ENCODE results near the gene PRR33.
A peak's percentile ranks its signal among the peaks of the same experiment; 100 is the strongest.
"Not testable (repeated sequence)": the region's sequence is repeated elsewhere in the genome, so short reads cannot be mapped to it uniquely, and the experiment has no call there.

The PRR33 gene

GRCh38 chr11:1876361-1877063 is 15.2 kb downstream of the PRR33 start:
- Mint-ChIP-seq H3K4me1 (ENCODE audit: low read depth in 2 of 2) (peaks cover 38 to 39% of the 10 kb centered on the region in 2 donors), H3K9me3 (no peaks in the 10 kb centered on the region), H3K27ac (peak overlapping the region in 1 of 2 donors; percentile 84), H3K27me3 (no peaks in the 10 kb centered on the region), H3K4me3 (peak overlapping the region in 1 of 2 donors; percentile 22), H3K36me3 (ENCODE audit: insufficient read depth) (peaks cover 41% of the 10 kb centered on the region)
- no peak for DNase-seq
- ATAC-seq (replicated peaks) = no peak

DNA sequence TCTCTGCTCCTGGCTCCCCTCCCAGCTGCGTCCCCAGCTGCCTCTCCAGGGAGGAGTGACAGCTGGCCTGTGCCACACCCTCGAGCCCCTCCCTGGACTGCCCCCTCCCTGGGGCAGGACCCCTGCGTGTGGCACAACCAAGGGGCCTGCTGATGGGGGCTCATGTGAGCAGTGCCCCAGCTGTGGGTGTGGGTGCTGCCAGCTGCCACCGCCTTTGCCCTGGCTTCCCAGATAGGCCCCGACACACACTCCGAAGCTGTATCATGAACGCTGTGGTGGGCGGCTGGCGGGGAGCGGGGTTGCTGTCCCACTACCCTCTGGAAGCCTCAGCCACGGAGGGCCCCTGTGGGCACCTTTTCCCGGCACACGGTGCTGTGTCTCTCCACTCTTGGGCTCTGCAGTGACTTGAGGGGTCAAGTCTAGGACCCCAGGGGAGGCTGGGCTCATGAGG is 15.8 kb downstream of the PRR33 start:
- H3K9me3 Mint-ChIP-seq; H3K4me3 Mint-ChIP-seq; H3K27me3 Mint-ChIP-seq; DNase-seq; ATAC-seq (replicated peaks): not testable (repeated sequence)
- Mint-ChIP-seq H3K36me3 (ENCODE audit: insufficient read depth) (peaks cover 47% of the 10 kb centered on the region), H3K4me1 (ENCODE audit: low read depth in 2 of 2) (peaks cover 44% of the 10 kb centered on the region in 2 donors), H3K27ac (peak overlapping the region in 1 of 2 donors; percentile 84)

DNA sequence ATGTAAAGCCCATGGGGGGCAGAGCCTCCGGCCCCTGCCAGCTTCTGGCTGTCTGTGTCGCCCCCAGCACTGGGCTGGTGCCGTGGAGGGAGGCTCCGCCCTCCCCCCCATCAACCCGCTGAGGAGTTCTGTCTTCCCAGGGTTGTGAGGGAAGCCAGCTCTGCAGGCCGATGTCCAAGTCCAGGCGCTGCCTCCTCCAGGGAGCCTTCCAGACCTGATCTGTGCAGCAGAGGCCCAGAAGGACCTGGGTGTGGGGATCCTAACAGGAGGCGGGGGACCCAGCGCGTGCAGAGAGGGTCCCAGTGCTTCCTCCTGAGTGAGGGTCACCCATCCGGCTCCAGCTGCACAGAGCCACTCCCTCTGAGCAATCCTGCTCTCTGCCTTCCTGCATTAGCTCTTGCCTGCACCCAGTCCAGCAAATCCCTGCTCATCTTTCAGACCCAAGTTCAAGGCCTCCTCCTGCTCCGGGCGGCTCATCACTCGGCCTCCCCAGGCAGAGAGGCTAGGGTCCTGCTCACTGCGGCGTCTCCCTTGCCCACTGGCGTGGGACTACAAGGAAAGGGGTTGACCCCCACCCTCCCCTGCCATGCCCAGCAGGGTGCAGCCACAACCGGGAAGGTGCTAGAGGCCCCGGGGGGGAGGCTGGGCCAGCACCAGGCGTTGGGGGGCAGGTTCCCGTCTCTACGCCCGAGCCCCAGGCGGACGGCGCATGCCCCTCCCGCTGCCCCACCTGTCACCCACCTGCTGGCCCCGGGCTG is 16.4 kb downstream of the PRR33 start:
- DNase-seq (no peak), ATAC-seq (replicated peaks) (no peak)
- peak overlapping the region; percentile 73 to 84 for H3K27ac Mint-ChIP-seq
- H3K9me3 Mint-ChIP-seq = no peaks in the 10 kb centered on the region
- peaks cover 45 to 49% of the 10 kb centered on the region in 2 donors for H3K4me1 Mint-ChIP-seq (ENCODE audit: low read depth in 2 of 2)
- H3K4me3 Mint-ChIP-seq = peak overlapping the region; percentile 46 to 54
- H3K27me3 Mint-ChIP-seq = no peaks in the 10 kb centered on the region
- peaks cover 48% of the 10 kb centered on the region for H3K36me3 Mint-ChIP-seq (ENCODE audit: insufficient read depth)

DNA sequence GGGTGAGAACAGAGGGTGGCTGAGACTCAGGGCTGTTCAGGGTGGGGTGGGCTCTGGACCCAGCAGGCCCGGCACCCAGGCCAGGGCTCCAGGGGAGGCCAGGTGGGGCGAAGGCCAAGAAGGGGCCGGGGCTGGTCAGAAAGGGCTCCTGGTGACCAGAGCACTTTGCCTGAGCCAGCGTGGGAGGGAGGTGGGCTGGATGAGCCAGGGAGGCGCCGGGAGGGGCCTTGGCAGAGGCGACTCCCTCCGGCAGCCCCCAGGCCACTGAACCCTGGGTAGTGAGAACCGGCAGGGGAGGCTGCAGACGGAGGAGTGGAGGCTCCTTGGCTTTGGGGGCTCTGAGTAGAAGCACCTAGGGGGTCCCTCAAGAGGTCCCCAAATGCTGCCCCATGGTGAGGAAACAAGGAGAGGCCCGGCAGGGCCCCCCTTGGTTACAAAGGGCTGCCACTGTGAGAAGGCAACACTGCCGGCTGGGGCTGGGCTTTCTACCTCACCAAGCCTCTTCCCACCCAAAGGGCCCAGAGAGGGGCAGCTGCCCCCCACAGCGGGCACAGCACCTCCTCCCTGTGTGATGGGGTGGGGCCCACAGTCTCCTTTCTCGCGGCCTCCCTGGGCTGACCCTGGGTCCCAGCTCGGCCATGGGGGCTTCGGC is 17.1 kb downstream of the PRR33 start:
- H3K4me3 Mint-ChIP-seq; ATAC-seq (replicated peaks); H3K9me3 Mint-ChIP-seq; DNase-seq; H3K27me3 Mint-ChIP-seq: not testable (repeated sequence)
- H3K4me1 Mint-ChIP-seq (ENCODE audit: low read depth in 2 of 2) = peaks cover 48 to 50% of the 10 kb centered on the region in 2 donors
- peaks cover 48% of the 10 kb centered on the region for H3K36me3 Mint-ChIP-seq (ENCODE audit: insufficient read depth)
- peak overlapping the region in 1 of 2 donors; percentile 84 for H3K27ac Mint-ChIP-seq

GRCh38 chr11:1873813-1874150 is 17.9 kb downstream of the PRR33 start:
- not testable (repeated sequence) for H3K9me3 Mint-ChIP-seq; ATAC-seq (replicated peaks); H3K27me3 Mint-ChIP-seq; DNase-seq
- H3K4me1 Mint-ChIP-seq (ENCODE audit: low read depth in 2 of 2) = peaks cover 56 to 58% of the 10 kb centered on the region in 2 donors
- peaks cover 53% of the 10 kb centered on the region for H3K36me3 Mint-ChIP-seq (ENCODE audit: insufficient read depth)
- H3K4me3 Mint-ChIP-seq = peak overlapping the region in 1 of 2 donors; percentile 84
- H3K27ac Mint-ChIP-seq = peak overlapping the region; percentile 90 to 93

DNA sequence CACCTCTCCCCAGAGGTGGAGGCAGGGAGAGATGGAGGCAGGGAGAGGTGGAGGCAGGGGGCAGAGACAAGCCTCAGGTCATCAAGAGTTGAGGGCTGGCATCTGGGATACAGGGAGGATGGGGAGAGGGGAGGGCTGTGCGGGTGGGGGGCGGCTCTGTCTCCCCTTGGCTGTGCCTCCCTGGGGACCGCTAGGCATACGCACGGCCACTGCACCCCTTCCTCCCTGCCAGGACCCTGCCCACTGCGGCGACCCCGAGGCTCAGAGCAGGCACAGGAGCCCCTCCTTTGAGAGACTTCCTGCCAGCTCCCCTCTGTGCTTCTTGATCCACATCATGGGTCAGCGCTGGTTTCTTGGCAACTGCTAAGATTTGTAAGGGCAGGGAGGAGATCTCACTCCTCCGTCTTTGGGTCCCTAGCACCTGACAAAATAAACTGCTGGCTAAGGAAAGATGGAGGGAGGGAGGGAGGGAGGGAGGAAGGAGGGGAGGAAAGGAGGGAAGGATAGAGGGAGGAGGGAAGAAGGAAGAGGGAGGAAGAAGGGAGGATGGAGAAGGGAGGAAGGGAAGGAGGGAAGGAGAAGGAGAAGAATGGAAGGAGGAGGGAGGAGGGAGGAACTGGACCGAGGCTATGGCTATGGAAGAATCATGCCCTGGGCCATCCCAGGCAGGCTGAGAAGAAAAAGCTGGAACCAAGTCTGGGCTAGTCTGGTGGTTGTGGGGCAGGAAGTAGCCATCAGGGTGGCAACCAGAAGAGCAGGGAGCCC is 18.5 kb downstream of the PRR33 start:
- peaks cover 57% of the 10 kb centered on the region for H3K36me3 Mint-ChIP-seq (ENCODE audit: insufficient read depth)
- H3K9me3 Mint-ChIP-seq = no peaks in the 10 kb centered on the region
- H3K27ac Mint-ChIP-seq = peak overlapping the region; percentile 90 to 93
- no peaks in the 10 kb centered on the region for H3K27me3 Mint-ChIP-seq
- no peak for ATAC-seq (replicated peaks)
- H3K4me1 Mint-ChIP-seq (ENCODE audit: low read depth in 2 of 2) = peaks cover 59 to 60% of the 10 kb centered on the region in 2 donors
- peak overlapping the region; percentile 72 to 84 for H3K4me3 Mint-ChIP-seq
- DNase-seq = no peak

DNA sequence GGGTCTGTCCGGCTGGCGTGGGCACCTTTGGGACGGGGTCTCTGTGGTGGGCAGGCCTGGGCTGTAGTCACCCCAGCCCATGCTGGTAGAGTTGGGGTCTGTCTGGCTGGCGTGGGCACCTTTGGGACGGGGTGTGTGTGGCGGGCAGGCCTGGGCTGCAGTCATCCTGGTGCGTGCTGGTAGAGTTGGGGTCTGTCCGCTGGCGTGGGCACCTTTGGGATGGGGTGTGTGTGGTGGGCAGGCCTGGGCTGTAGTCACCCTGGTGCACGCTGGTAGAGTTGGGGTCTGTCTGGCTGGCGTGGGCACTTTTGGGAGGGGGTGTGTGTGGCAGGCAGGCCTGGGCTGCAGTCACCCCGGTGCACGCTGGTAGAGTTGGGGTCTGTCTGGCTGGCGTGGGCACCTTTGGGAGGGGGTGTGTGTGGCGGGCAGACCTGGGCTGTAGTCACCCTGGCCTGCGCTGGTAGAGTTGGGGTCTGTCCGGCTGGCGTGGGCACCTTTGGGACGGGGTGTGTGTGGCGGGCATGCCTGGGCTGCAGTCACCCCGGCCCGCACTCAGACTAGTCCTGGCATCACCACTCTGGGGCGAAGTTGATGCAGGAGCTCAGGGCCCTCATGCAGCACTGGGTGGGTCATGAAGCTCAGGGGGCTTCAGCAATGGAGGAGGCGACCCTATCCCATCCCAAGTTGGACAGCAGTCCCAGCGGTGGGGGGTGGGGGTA is 19.3 kb downstream of the PRR33 start:
- H3K27me3 Mint-ChIP-seq = no peaks in the 10 kb centered on the region
- peak overlapping the region; percentile 72 to 84 for H3K4me3 Mint-ChIP-seq
- H3K4me1 Mint-ChIP-seq (ENCODE audit: low read depth in 2 of 2) = peaks cover 58 to 59% of the 10 kb centered on the region in 2 donors
- H3K27ac Mint-ChIP-seq = peak overlapping the region; percentile 90 to 93
- DNase-seq (no peak), ATAC-seq (replicated peaks) (no peak)
- peaks cover 58% of the 10 kb centered on the region for H3K36me3 Mint-ChIP-seq (ENCODE audit: insufficient read depth)
- H3K9me3 Mint-ChIP-seq = no peaks in the 10 kb centered on the region

- Mint-ChIP-seq H3K9me3 (no peaks in the 10 kb centered on the region), H3K36me3 (ENCODE audit: insufficient read depth) (peaks cover 64% of the 10 kb centered on the region), H3K4me3 (peak overlapping the region; percentile 72 to 84), H3K27ac (peak overlapping the region; percentile 90 to 93), H3K27me3 (no peaks in the 10 kb centered on the region), H3K4me1 (ENCODE audit: low read depth in 2 of 2) (peaks cover 60 to 64% of the 10 kb centered on the region in 2 donors)
- no peak for DNase-seq
- no peak for ATAC-seq (replicated peaks)
These were observed 20.2 kb downstream of the PRR33 start for GRCh38 chr11:1871531-1871930.

DNA sequence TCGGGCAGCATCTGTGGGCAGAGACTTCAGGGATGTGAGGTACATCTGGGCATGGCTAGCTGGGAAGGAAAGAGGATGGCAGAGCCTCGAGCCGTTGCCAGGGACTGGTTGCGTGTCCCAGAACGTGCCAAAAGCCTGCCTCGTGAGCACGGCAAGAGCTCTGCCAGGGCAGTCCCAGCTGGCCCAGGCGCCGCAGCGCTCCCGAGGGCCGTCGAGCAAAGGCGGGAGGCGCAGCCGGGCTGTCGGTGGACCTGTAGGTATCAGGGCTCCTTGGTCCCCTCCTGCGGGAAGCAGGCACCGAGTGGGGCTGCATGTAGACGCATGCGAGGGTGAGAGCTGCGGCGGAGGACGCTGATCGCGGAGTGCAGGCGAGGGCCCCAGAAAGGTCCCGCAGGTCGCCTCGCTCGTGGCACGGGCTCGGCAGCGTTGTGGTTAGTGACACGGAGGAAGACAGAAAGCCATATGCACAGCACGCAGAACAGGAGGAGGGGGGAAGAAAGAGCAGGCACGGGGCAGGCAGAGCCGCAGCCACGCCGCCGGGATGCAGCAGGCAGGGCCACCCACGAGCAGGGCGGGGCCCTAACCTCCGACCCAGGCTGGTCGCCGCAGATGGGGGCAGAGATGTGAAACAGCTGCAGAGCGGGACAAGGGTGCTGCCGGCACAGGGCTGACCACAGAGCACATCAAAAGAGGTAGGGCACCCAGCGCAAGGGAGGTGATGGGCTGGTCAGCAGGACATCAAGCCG is 20.8 kb downstream of the PRR33 start:
- peaks cover 68% of the 10 kb centered on the region for H3K36me3 Mint-ChIP-seq (ENCODE audit: insufficient read depth)
- ATAC-seq (replicated peaks) (peak; percentile 91), DNase-seq (peak; percentile 60 to 67 (median 64))
- H3K4me1 Mint-ChIP-seq (ENCODE audit: low read depth in 2 of 2) = peaks cover 65 to 70% of the 10 kb centered on the region in 2 donors
- peak overlapping the region; percentile 90 to 93 for H3K27ac Mint-ChIP-seq
- H3K4me3 Mint-ChIP-seq = peak overlapping the region; percentile 72 to 84
- no peaks in the 10 kb centered on the region for H3K9me3 Mint-ChIP-seq
- no peaks in the 10 kb centered on the region for H3K27me3 Mint-ChIP-seq

DNA sequence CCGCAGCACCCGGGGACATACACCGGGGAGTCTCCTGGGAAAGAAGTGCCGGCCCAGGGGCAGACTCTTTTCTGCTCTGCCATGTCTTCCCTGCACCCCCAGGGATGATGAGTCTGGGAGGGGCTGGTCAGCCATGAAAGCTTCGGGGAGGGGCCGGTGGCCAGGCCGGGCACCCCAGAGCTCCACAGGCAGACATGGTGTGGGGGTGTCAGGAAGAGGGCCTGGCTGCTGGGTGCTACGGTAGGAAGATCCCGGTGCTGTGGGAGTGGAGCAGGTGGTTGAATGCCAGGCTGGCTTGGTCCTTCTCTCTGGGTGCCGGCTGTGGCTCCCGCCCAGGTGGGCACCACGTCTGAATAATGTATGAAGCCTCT is 21.4 kb downstream of the PRR33 start:
- Mint-ChIP-seq H3K4me3 (peak overlapping the region; percentile 72 to 84), H3K27ac (peak overlapping the region; percentile 90 to 93), H3K27me3 (no peaks in the 10 kb centered on the region), H3K9me3 (no peaks in the 10 kb centered on the region), H3K4me1 (ENCODE audit: low read depth in 2 of 2) (peaks cover 69 to 72% of the 10 kb centered on the region in 2 donors), H3K36me3 (ENCODE audit: insufficient read depth) (peaks cover 71% of the 10 kb centered on the region)
- DNase-seq (no peak), ATAC-seq (replicated peaks) (no peak)

- no peak for ATAC-seq (replicated peaks)
- Mint-ChIP-seq H3K9me3 (no peaks in the 10 kb centered on the region), H3K27ac (peak overlapping the region; percentile 90 to 93), H3K27me3 (no peaks in the 10 kb centered on the region), H3K4me1 (ENCODE audit: low read depth in 2 of 2) (peaks cover 66 to 75% of the 10 kb centered on the region in 2 donors), H3K36me3 (ENCODE audit: insufficient read depth) (peaks cover 68% of the 10 kb centered on the region), H3K4me3 (peak overlapping the region; percentile 72 to 84)
- no peak for DNase-seq
These were observed 22.0 kb downstream of the PRR33 start for GRCh38 chr11:1869427-1870325.

Data from effector memory CD8-positive, alpha-beta T cell (primary cell).